GM23248 (cell line): ENCODE measurements around the gene PLCB1. TPM values are rescaled to one million over a fixed set of nuclear protein-coding genes. Genes with fewer than 3 reads are reported as not detected.
"Not testable (repeated sequence)": the region's sequence is repeated elsewhere in the genome, so short reads cannot be mapped to it uniquely, and the experiment has no call there.

ENCODE experiments used
- DNase-seq: peaks from one replicate; pipeline ENCODE4 v3.0.0-alpha.2; 2015
- H2AFZ ChIP-seq: fragments of 200-600 bp; sonication (generic); 2 replicates; pipeline ENCODE4 v1.6.1; 2016; ENCODE audit warnings: antibody characterized with exemption
- H3F3A ChIP-seq: fragments of 200-600 bp; sonication (generic); 2 replicates; pipeline ENCODE4 v1.6.1; 2016; ENCODE audit warnings: mild to moderate bottlenecking, antibody characterized with exemption, mixed run types; ENCODE audit not compliant: insufficient read depth
- H3K27ac ChIP-seq: fragments of 200-600 bp; sonication (generic); 2 replicates; pipeline ENCODE4 v1.5.1; 2016; ENCODE audit warnings: mild to moderate bottlenecking
- H3K27me3 ChIP-seq: fragments of 200-600 bp; sonication (generic); replicated peaks from 2 replicates; pipeline ENCODE4 v1.6.1; 2016; ENCODE audit warnings: mild to moderate bottlenecking; ENCODE audit not compliant: insufficient read depth
- H3K36me3 ChIP-seq: fragments of 200-600 bp; sonication (generic); 2 replicates; pipeline ENCODE4 v1.6.1; 2016; ENCODE audit warnings: low read depth, mild to moderate bottlenecking
- H3K4me1 ChIP-seq: fragments of 200-600 bp; sonication (generic); 2 replicates; pipeline ENCODE4 v1.6.1; 2016; ENCODE audit warnings: mild to moderate bottlenecking; ENCODE audit not compliant: insufficient read depth
- H3K4me2 ChIP-seq: fragments of 200-600 bp; sonication (generic); one replicate; pipeline ENCODE4 v1.6.1; 2016; ENCODE audit warnings: mild to moderate bottlenecking; ENCODE audit not compliant: unreplicated experiment
- H3K4me3 ChIP-seq: fragments of 200-600 bp; sonication (generic); 2 replicates; pipeline ENCODE4 v1.5.1; 2016; ENCODE audit warnings: mild to moderate bottlenecking
- H3K79me2 ChIP-seq: fragments of 200-600 bp; sonication (generic); 2 replicates; pipeline ENCODE4 v1.6.1; 2016; ENCODE audit warnings: mild to moderate bottlenecking; ENCODE audit not compliant: insufficient read depth
- H3K9ac ChIP-seq: fragments of 200-600 bp; sonication (generic); 2 replicates; pipeline ENCODE4 v1.6.1; 2016; ENCODE audit warnings: mild to moderate bottlenecking
- H3K9me2 ChIP-seq: fragments of 200-600 bp; sonication (generic); 2 replicates; pipeline ENCODE4 v1.6.1; 2016; ENCODE audit warnings: mixed run types, mild to moderate bottlenecking, moderate library complexity; ENCODE audit not compliant: insufficient read depth
- H3K9me3 ChIP-seq: fragments of 200-600 bp; sonication (generic); one replicate; pipeline ENCODE4 v1.6.1; 2017; ENCODE audit warnings: low read depth
- H4K20me1 ChIP-seq: fragments of 200-600 bp; sonication (generic); 2 replicates; pipeline ENCODE4 v1.6.0; 2016; ENCODE audit not compliant: insufficient read depth
- EZH2 ChIP-seq: fragments of 200-600 bp; sonication (generic); IDR thresholded peaks from 2 replicates; pipeline ENCODE4 v1.6.1; 2018; ENCODE audit warnings: antibody characterized with exemption, mild to moderate bottlenecking; ENCODE audit not compliant: insufficient read depth, poor library complexity, severe bottlenecking
- EZH2phosphoT487 ChIP-seq: fragments of 200-600 bp; sonication (generic); IDR thresholded peaks from 2 replicates; pipeline ENCODE4 v1.6.1; 2018; ENCODE audit warnings: antibody characterized with exemption, moderate library complexity, mild to moderate bottlenecking, low read depth; ENCODE audit not compliant: insufficient read depth
- WGBS, 2 experiments: methylation state at CpG; one replicate each; pipeline ENCODE4 v1.1.6; 2015 to 2017; ENCODE audit warnings: low lambda C conversion rate in 2 of 2, low coverage in 1 of 2; ENCODE audit errors: missing lambda C conversion rate in 2 of 2; 5-methylcytosine and 5-hydroxymethylcytosine counted together
- in situ Hi-C: fragments of 300-500 bp; cut with MboI; formaldehyde crosslinking; loops from 2 replicates; pipeline ENCODE4 v1.15.0; 2020
- polyA plus RNA-seq: library from polyadenylated mRNA; unstranded; fragments of >200 nt; fragmentation: Nextera tagmentation; extraction: Ambion mirVana; gene quantifications from 2 replicates; pipeline ENCODE4 v1.2.1, GENCODE V29; 2016
- total RNA-seq: library from RNA; depleted of rRNA; stranded (reverse); fragments of >200 nt; shearing (Covaris generic); gene quantifications from 2 replicates; pipeline ENCODE4 v1.2.3, GENCODE V29; 2014

Gene PLCB1
- total and polyA plus RNA-seq, 2 experiments from 2014 or later: 3.7 to 12.8 TPM

GRCh38 chr20:8156235-8157079 is 24.4 kb downstream of the PLCB1 start:
- TF ChIP-seq EZH2 (no peak), EZH2phosphoT487 (0 out of 2 replicates have a peak, but pooled peaks have one; percentile 46)
- Histone ChIP-seq H3K9me2 (no peaks in the 10 kb centered on the region), H3K27me3 (no peaks in the 10 kb centered on the region), H3K4me2 (no peak overlapping the region), H3F3A (peaks cover 42% of the 10 kb centered on the region), H3K27ac (no peak overlapping the region), H3K9me3 (no peaks in the 10 kb centered on the region), H3K9ac (no peak overlapping the region), H3K4me3 (no peak overlapping the region), H2AFZ (no peak overlapping the region), H4K20me1 (no peaks in the 10 kb centered on the region), H3K36me3 (no peaks in the 10 kb centered on the region), H3K4me1 (peaks cover 48% of the 10 kb centered on the region), H3K79me2 (no peaks in the 10 kb centered on the region)
- in situ Hi-C loops: no loop called here
- peak; percentile 57 for DNase-seq

DNA sequence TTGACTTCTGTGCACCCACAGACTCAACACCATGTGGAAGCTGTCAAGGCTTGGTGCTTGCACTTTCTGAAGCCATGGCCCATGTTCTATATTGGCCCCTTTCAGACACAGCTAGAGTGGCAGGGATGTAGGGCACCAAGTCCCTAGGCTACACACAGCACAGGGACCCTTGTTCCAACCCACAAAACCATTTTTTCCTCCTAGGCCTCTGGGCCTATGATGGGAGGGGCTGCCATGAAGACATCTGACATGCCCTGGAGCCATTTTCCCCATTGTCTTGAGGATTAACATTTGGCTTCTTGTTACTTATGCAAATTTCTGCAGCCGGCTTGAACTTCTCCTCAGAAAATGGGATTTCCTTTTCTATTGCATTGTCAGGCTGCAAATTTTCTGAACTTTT is 27.2 kb downstream of the PLCB1 start:
- in situ Hi-C loops, H3K9me2 ChIP-seq, H3K27ac ChIP-seq, H3K27me3 ChIP-seq, H4K20me1 ChIP-seq, H3K4me2 ChIP-seq, H3K9me3 ChIP-seq, H3K36me3 ChIP-seq, H3K79me2 ChIP-seq, H3K4me3 ChIP-seq, H3K9ac ChIP-seq, H2AFZ ChIP-seq, DNase-seq: not testable (repeated sequence)
- H3F3A ChIP-seq: peaks cover 31% of the 10 kb centered on the region; the same call in 1 of the 2 replicates
- H3K4me1 ChIP-seq: peaks cover 39% of the 10 kb centered on the region
- WGBS, 2 experiments: 96 to 100% methylated on average over 1 of the region's 1 CpG

GRCh38 chr20:8161264-8162071 is 29.4 kb downstream of the PLCB1 start:
- no peaks in the 10 kb centered on the region for H3K79me2 ChIP-seq
- H3K27ac ChIP-seq: peak overlapping the region; percentile 38
- H3K4me3 ChIP-seq: no peak overlapping the region
- H2AFZ ChIP-seq: peak overlapping the region; percentile 76
- peak; percentile 77 for DNase-seq
- H3F3A ChIP-seq: peaks cover 25% of the 10 kb centered on the region; the same call in 1 of the 2 replicates
- peak overlapping the region; percentile 44 for H3K4me2 ChIP-seq
- no peaks in the 10 kb centered on the region for H4K20me1 ChIP-seq
- H3K9ac ChIP-seq: peak overlapping the region; percentile 38
- 61% methylated on average over 4 of the region's 4 CpGs for WGBS, 2 experiments
- H3K9me3 ChIP-seq: no peaks in the 10 kb centered on the region
- no peaks in the 10 kb centered on the region for H3K36me3 ChIP-seq
- H3K9me2 ChIP-seq: no peaks in the 10 kb centered on the region
- H3K27me3 ChIP-seq: no peaks in the 10 kb centered on the region
- H3K4me1 ChIP-seq: peaks cover 25% of the 10 kb centered on the region
- TF ChIP-seq EZH2 (no peak), EZH2phosphoT487 (no peak)
- in situ Hi-C loops: no loop called here

DNA sequence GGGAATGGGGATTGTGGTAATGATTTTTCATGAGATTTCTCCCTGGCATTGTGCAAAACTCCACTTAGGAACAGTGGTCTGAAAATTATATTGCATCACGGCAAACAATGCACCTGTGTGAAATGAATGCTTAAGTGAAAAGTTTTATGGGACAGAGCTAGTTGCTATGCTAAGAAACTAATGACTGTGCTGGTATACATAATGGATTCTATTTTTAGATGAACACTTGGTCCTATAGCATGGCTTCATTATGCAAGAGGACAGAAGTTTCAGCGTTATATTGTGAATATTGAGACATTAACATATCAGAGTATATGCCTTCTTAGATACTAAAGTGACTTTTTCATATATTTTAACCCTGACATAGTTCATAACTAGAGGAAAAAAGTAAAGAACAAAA is 30.5 kb downstream of the PLCB1 start:
- no peak overlapping the region for H3K4me3 ChIP-seq
- TF ChIP-seq EZH2 (no peak), EZH2phosphoT487 (no peak)
- no peak overlapping the region for H3K9ac ChIP-seq
- H3K36me3 ChIP-seq: no peaks in the 10 kb centered on the region
- no peaks in the 10 kb centered on the region for H3K79me2 ChIP-seq
- H3K4me1 ChIP-seq: peaks cover 17% of the 10 kb centered on the region
- no peak for DNase-seq
- in situ Hi-C loops: no loop called here
- no peaks in the 10 kb centered on the region for H4K20me1 ChIP-seq
- H3K27me3 ChIP-seq: no peaks in the 10 kb centered on the region
- peaks cover 14% of the 10 kb centered on the region; the same call in 1 of the 2 replicates for H3F3A ChIP-seq
- no peaks in the 10 kb centered on the region for H3K9me3 ChIP-seq
- H3K4me2 ChIP-seq: no peak overlapping the region
- H3K9me2 ChIP-seq: no peaks in the 10 kb centered on the region
- 98% methylated on average over 2 of the region's 2 CpGs for WGBS, 2 experiments
- H3K27ac ChIP-seq: no peak overlapping the region
- H2AFZ ChIP-seq: no peak overlapping the region
